GM06990 (cell line): ENCODE results near the gene RHD.
A peak's percentile ranks its signal among the peaks of the same experiment; 100 is the strongest.
"Not testable (repeated sequence)": the region's sequence is repeated elsewhere in the genome, so short reads cannot be mapped to it uniquely, and the experiment has no call there.

Experiments used
- DNase-seq: peaks from one replicate; pipeline ENCODE4 v3.0.0-alpha.2; 2011; ENCODE audit not compliant: insufficient read length; ENCODE audit errors: extremely low read depth
- H3K27me3 ChIP-seq: replicated peaks from 2 replicates; pipeline ENCODE4 v1.6.0; 2011; ENCODE audit warnings: low read length; ENCODE audit not compliant: control insufficient read depth, insufficient read depth
- H3K36me3 ChIP-seq: 2 replicates; pipeline ENCODE4 v1.5.1; 2011; ENCODE audit warnings: low read length; ENCODE audit not compliant: control insufficient read depth, insufficient read depth
- H3K4me3 ChIP-seq: replicated peaks from 2 replicates; pipeline ENCODE4 v1.5.1; 2011; ENCODE audit warnings: low read depth, mild to moderate bottlenecking, control low read depth, low read length
- TF ChIP-seq, protein P1 (sequence below): IDR thresholded peaks from 2 replicates; pipeline ENCODE4 v1.5.1; 2011; ENCODE audit warnings: low read length, control low read depth, mild to moderate bottlenecking, inconsistent platforms; ENCODE audit not compliant: insufficient read depth, poor library complexity, severe bottlenecking

Gene RHD

GRCh38 chr1:25272238-25272637 lies at the start of gene RHD:
Gene RHD, plus strand, starts transcription at chr1:25272509. Its CDS starts 39 bp downstream, at chr1:25272548.
- not testable (repeated sequence) for H3K36me3 ChIP-seq, DNase-seq, H3K27me3 ChIP-seq, H3K4me3 ChIP-seq

- peaks cover 12% of the 10 kb centered on the region for H3K36me3 ChIP-seq
- no peak for DNase-seq
- no peak overlapping the region for H3K4me3 ChIP-seq
- H3K27me3 ChIP-seq: no peaks in the 10 kb centered on the region
- TF ChIP-seq, protein P1, sequence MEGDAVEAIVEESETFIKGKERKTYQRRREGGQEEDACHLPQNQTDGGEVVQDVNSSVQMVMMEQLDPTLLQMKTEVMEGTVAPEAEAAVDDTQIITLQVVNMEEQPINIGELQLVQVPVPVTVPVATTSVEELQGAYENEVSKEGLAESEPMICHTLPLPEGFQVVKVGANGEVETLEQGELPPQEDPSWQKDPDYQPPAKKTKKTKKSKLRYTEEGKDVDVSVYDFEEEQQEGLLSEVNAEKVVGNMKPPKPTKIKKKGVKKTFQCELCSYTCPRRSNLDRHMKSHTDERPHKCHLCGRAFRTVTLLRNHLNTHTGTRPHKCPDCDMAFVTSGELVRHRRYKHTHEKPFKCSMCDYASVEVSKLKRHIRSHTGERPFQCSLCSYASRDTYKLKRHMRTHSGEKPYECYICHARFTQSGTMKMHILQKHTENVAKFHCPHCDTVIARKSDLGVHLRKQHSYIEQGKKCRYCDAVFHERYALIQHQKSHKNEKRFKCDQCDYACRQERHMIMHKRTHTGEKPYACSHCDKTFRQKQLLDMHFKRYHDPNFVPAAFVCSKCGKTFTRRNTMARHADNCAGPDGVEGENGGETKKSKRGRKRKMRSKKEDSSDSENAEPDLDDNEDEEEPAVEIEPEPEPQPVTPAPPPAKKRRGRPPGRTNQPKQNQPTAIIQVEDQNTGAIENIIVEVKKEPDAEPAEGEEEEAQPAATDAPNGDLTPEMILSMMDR: no peak
These were observed 49.7 kb upstream of the RHD start for GRCh38 chr1:25222606-25223005.

GRCh38 chr1:25223471-25223870 lies 48.8 kb upstream of the RHD start:
- no peak for DNase-seq
- Histone ChIP-seq H3K27me3 (no peaks in the 10 kb centered on the region), H3K4me3 (no peak overlapping the region), H3K36me3 (peaks cover 14% of the 10 kb centered on the region)
- TF ChIP-seq, protein P1: no peak

DNA sequence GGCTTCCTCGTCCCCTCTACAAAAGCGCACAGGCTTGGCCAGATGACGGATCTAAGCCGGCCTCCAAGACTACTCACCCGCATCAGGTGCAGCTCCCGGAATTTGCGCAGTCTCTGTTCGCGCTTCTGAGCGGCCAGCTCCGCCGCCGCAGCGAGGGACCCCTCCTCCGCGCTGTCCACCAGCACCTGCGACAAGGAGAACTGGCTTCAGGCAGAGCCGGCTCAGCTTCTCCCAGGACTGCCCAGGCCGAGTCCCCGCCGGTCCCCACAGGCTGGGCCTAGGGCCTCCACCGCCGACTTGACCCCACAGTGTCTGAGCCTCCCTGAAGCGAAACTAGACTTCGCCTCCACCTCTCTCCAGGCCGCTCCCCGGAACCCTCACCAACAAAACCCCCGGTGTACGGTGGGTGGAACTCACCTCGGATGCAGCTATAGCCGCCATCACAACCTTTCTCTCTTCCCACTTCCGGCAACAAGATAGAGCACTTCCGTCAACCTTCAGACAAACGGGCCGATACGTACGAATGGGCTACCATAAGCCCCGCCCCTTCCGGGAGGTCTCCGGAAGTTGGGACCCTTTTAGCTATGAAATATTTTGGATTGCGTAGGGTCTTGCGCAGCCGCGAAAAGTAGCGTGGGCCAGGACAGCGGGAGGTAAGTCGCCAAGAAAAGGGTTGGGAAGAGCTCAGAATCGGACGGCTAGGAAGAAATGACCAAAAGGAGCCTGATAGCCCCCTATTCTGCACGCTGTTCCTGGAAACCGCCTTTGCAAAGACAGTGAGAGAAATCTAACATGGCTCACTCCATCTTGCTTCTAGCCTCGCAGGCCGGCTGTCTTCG lies 40.1 kb upstream of the RHD start, which contains the start of gene SYF2:
TSS of gene SYF2 (minus strand) at position 476 of the 839 bp plus-strand sequence. CDS start at position 441, 35 bp downstream.
- TF ChIP-seq, protein P1: no peak
- Histone ChIP-seq H3K36me3 (peaks cover 2% of the 10 kb centered on the region; the same call in 1 of the 2 replicates), H3K27me3 (no peaks in the 10 kb centered on the region), H3K4me3 (peak within 1 kb of the TSS; percentile 84)
- peak; percentile 84 for DNase-seq

DNA sequence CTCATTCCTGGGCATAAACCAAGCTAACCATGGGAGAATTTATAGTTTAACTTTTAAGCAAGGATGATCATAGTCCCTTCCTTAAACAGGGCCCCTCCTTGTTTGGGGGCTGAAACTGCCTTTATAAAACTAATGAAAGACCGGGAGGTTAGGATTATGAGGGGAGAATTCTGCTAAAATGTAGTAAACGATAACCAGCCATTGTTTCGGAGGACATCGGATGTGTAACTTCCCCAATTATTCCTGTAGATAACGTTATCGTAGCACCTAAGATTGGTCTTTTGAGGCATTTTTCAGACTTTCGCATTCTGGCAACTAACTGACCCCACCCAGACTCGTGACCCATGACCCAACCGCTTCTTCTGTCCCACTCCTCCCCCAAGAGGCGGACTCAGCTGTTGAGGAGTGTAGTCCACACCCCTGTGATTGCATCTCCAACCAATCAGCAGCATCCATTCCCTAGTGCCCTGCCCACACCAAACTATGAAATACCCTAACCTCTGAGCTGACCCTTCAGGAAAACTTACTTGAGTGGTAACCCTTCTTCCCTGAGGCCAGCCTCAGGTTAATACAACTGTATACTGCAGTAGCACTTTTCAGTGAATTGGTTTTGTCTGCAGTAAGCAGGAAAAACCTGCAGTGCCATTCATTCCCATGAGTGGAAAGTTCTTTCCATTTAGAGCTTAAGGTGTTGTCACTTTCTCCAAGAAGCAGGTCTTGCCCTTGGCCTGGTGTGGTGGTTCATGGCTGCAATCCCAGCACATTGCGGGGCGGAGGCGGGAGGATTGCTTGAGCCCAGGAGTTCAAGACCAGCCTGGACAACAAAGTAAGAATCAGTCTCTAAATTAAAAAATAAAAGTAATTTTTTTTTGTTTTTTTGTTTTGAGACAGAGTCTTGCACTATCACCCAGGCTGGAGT lies 39.2 kb upstream of the RHD start:
- H3K27me3 ChIP-seq: no peaks in the 10 kb centered on the region

GRCh38 chr1:25235411-25235810 lies 36.9 kb upstream of the RHD start:
- not testable (repeated sequence) for H3K4me3 ChIP-seq, DNase-seq, H3K36me3 ChIP-seq, H3K27me3 ChIP-seq

More for the DNA sequence above, 39.2 kb upstream of the RHD start:
- Histone ChIP-seq H3K4me3 (peak overlapping the region; percentile 84), H3K36me3 (no peaks in the 10 kb centered on the region)
- TF ChIP-seq, protein P1: no peak
- DNase-seq: peak; percentile 59

DNA sequence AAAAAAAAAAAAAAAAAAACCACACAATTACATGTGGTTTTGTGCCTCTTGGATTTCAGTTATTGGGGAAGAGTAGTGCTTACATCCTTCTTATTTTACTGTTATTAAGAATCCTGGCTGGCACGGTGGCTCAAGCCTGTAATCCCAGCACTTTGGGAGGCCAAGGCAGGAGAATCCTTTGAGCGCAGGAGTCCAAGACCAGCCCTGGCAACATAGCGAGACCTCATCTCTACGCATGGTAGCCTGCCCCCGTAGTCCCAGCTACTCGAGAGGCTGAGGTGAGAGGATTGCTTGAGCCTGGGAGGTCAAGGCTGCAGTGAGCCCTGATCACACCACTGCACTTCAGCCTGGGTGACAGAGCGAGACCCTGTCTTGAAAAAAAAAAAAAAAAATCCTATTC lies 36.0 kb upstream of the RHD start:
- not testable (repeated sequence) for H3K27me3 ChIP-seq, H3K36me3 ChIP-seq, DNase-seq
- peak overlapping the region; percentile 34; the same call in 1 of the 2 replicates for H3K4me3 ChIP-seq
